HepG2 (cell line): ENCODE results near the gene GTF2H3. TPM values are rescaled to one million over a fixed set of nuclear protein-coding genes. Genes with fewer than 3 reads are reported as not detected.

ENCODE experiments used
- CC2D1A ChIP-seq: sonication (generic); formaldehyde crosslinking; IDR thresholded peaks from 2 replicates; pipeline ENCODE4 v1.8.1; 2023; ENCODE audit warnings: mild to moderate bottlenecking, missing genetic modification reagents
- HOMEZ ChIP-seq: IDR thresholded peaks from 2 replicates; pipeline ENCODE4 v1.6.1; 2016; ENCODE audit warnings: low read depth
- KAT7 ChIP-seq: IDR thresholded peaks from 2 replicates; pipeline ENCODE4 v1.6.1; 2018; ENCODE audit warnings: borderline replicate concordance, missing compliant biosample characterization
- KLF12 ChIP-seq: sonication (generic); formaldehyde crosslinking; IDR thresholded peaks from 2 replicates; pipeline ENCODE4 v1.4.0; 2020; ENCODE audit warnings: missing genetic modification reagents, borderline replicate concordance
- KLF6 ChIP-seq: IDR thresholded peaks from 2 replicates; pipeline ENCODE4 v1.8.0; 2016; ENCODE audit warnings: missing biosample characterization, missing genetic modification reagents
- PATZ1 ChIP-seq: sonication (generic); formaldehyde crosslinking; IDR thresholded peaks from 2 replicates; pipeline ENCODE4 v1.4.0; 2020; ENCODE audit warnings: missing genetic modification reagents
- RARA ChIP-seq: IDR thresholded peaks from 2 replicates; pipeline ENCODE4 v1.6.1; 2016; ENCODE audit warnings: missing genetic modification reagents, missing compliant biosample characterization
- SIX1 ChIP-seq: sonication (generic); formaldehyde crosslinking; IDR thresholded peaks from 2 replicates; pipeline ENCODE4 v1.4.0; 2020; ENCODE audit warnings: missing genetic modification reagents, borderline replicate concordance
- TCF7 ChIP-seq: sonication (generic); IDR thresholded peaks from 2 replicates; pipeline ENCODE4 v1.6.1; 2016; ENCODE audit warnings: antibody characterized with exemption, low read depth
- TOPORS ChIP-seq: sonication (generic); formaldehyde crosslinking; IDR thresholded peaks from 2 replicates; pipeline ENCODE4 v1.8.0; 2023; ENCODE audit warnings: mild to moderate bottlenecking, missing genetic modification reagents
- ZFP41 ChIP-seq: sonication (generic); formaldehyde crosslinking; IDR thresholded peaks from 2 replicates; pipeline ENCODE4 v1.4.0; 2020; ENCODE audit warnings: mild to moderate bottlenecking, missing genetic modification reagents, borderline replicate concordance
- ZHX2 ChIP-seq, 2 experiments: sonication (generic) in 1 of 2; formaldehyde crosslinking in 1 of 2; IDR thresholded peaks; 2 replicates each; pipeline versions ENCODE4 v1.6.1 to v1.9.0; 2014 to 2022; ENCODE audit warnings: antibody characterized with exemption in 1 of 2, borderline replicate concordance in 1 of 2, inconsistent platforms in 1 of 2, low read depth in 1 of 2, missing genetic modification reagents in 1 of 2
- ZIK1 ChIP-seq: sonication (generic); formaldehyde crosslinking; IDR thresholded peaks from 2 replicates; pipeline ENCODE4 v1.5.0; 2020; ENCODE audit warnings: mild to moderate bottlenecking, low read depth, missing genetic modification reagents, borderline replicate concordance
- ZNF281 ChIP-seq: sonication (generic); formaldehyde crosslinking; IDR thresholded peaks from 2 replicates; pipeline ENCODE4 v1.4.0; 2020; ENCODE audit warnings: missing genetic modification reagents, borderline replicate concordance
- ZNF326 ChIP-seq: sonication (generic); formaldehyde crosslinking; IDR thresholded peaks from 2 replicates; pipeline ENCODE4 v1.4.0; 2020; ENCODE audit warnings: missing genetic modification reagents, borderline replicate concordance
- ZNF335 ChIP-seq: sonication (generic); formaldehyde crosslinking; IDR thresholded peaks from 2 replicates; pipeline ENCODE4 v1.4.0; 2020; ENCODE audit warnings: missing genetic modification reagents
- ZNF703 ChIP-seq: sonication (generic); formaldehyde crosslinking; IDR thresholded peaks from 2 replicates; pipeline ENCODE4 v1.5.1; 2020; ENCODE audit warnings: missing genetic modification reagents, mild to moderate bottlenecking, moderate library complexity, borderline replicate concordance
- ZNF746 ChIP-seq: sonication (generic); formaldehyde crosslinking; IDR thresholded peaks from 2 replicates; pipeline ENCODE4 v1.8.0; 2022; ENCODE audit warnings: mild to moderate bottlenecking, missing genetic modification reagents
- polyA plus RNA-seq, 8 experiments: library from polyadenylated mRNA; depleted of rRNA in 3 of 8; stranded (reverse) in 7 of 8; unstranded in 1 of 8; fragments of >200 nt; fragmentation: Illumina TruSeq in 4 of 8; extraction: Trizol in 4 of 8; gene quantifications; 2 replicates each; pipeline versions ENCODE4 v1.2.1 to v1.2.3, GENCODE V29; 2011 to 2016; ENCODE audit warnings: low read depth in 4 of 8, missing spikeins in 1 of 8, mixed read lengths in 1 of 8; ENCODE audit not compliant: insufficient read depth in 1 of 8
- total RNA-seq, 5 experiments: library from RNA; depleted of rRNA; stranded (reverse); fragments of >200 nt; fragmentation: Illumina TruSeq; extraction: Trizol; gene quantifications; 2 replicates each; pipeline ENCODE4 v1.2.3, GENCODE V29; 2016; ENCODE audit warnings: low read depth in 1 of 5

Gene GTF2H3
- total and polyA plus RNA-seq, 2 of the 13 experiments (the other 11 are each of a cell fraction or from before 2014, with no cell fraction given), result 35.8 to 58.8 TPM

GRCh38 chr12:123595729-123596128, 37.9 kb upstream of the GTF2H3 start (continued):
- TF ChIP-seq RARA (peak; percentile 100), ZHX2 (IDR thresholded peaks at IDR 0.05; ENCODE audit: low read depth) (no peak), ZHX2 (CRISPR knock-in tag; IDR thresholded peaks at IDR 0.05; ENCODE audit: borderline replicate concordance) (no peak), TCF7 (0 out of 2 replicates have a peak, but pooled peaks have one; percentile 32), ZNF746 (CRISPR knock-in tag) (no peak), CC2D1A (no peak), SIX1 (CRISPR knock-in tag) (no peak), HOMEZ (CRISPR knock-in tag) (no peak), ZNF326 (no peak), TOPORS (no peak), ZNF281 (CRISPR knock-in tag) (0 out of 2 replicates have a peak, but pooled peaks have one; percentile 14), ZFP41 (CRISPR knock-in tag) (no peak), ZNF703 (CRISPR knock-in tag) (no peak), KAT7 (CRISPR knock-in tag) (peak; percentile 79; the same call in 1 of the 2 replicates), PATZ1 (no peak), KLF6 (0 out of 2 replicates have a peak, but pooled peaks have one; percentile 55), KLF12 (CRISPR knock-in tag) (no peak), ZNF335 (CRISPR knock-in tag) (no peak), ZIK1 (CRISPR knock-in tag) (no peak)
